ENCODE data around the gene DUOX1.

Gene DUOX1

GRCh38 chr15:45106002-45106790 lies 23.6 kb upstream of the DUOX1 start:
- no peak for DNase-seq

GRCh38 chr15:45107941-45108630 lies 21.7 kb upstream of the DUOX1 start:
- no peak for DNase-seq

- DNase-seq: no peak
Measured at GRCh38 chr15:45110256-45110820, 19.5 kb upstream of the DUOX1 start.

GRCh38 chr15:45111390-45112142 lies 18.2 kb upstream of the DUOX1 start:
- DNase-seq: no peak

- no peak for DNase-seq
Measured at GRCh38 chr15:45112143-45112590, 17.6 kb upstream of the DUOX1 start.

GRCh38 chr15:45112591-45113379 lies 17.0 kb upstream of the DUOX1 start:
- peak; percentile 75 for DNase-seq

- DNase-seq: no peak
Measured at GRCh38 chr15:45113380-45113990, 16.3 kb upstream of the DUOX1 start.

GRCh38 chr15:45114076-45114750 lies 15.6 kb upstream of the DUOX1 start, which contains the start of the genes DUOX2 and DUOXA2:
Gene DUOX2, minus strand, starts transcription at chr15:45114172. Its CDS starts 761 bp downstream, at chr15:45113411.
Gene DUOXA2, plus strand, starts transcription at chr15:45114326. Its CDS starts 280 bp downstream, at chr15:45114606.
- peak; percentile 54 for DNase-seq

GRCh38 chr15:45114751-45115085 lies 15.1 kb upstream of the DUOX1 start:
- peak; percentile 40 for DNase-seq

GRCh38 chr15:45115312-45115820 lies 14.4 kb upstream of the DUOX1 start:
- DNase-seq: no peak

GRCh38 chr15:45116006-45116481 lies 13.8 kb upstream of the DUOX1 start:
- no peak for DNase-seq

- DNase-seq: peak; percentile 74
Measured at GRCh38 chr15:45116482-45117307, 13.1 kb upstream of the DUOX1 start.

- DNase-seq: no peak
Measured at GRCh38 chr15:45117308-45118130, 12.3 kb upstream of the DUOX1 start.

- peak; percentile 95 for DNase-seq
Measured at GRCh38 chr15:45118131-45118588, 11.6 kb upstream of the DUOX1 start.

GRCh38 chr15:45118996-45119395 lies 10.8 kb upstream of the DUOX1 start:
- no peak for DNase-seq

GRCh38 chr15:45120081-45120972 lies 9.5 kb upstream of the DUOX1 start:
- DNase-seq: no peak

- no peak for DNase-seq
Measured at GRCh38 chr15:45121020-45121419, 8.8 kb upstream of the DUOX1 start.
